Prostate gland (tissue), 2 donors: ENCODE data around the gene KRT77.

Experiments
- POLR2A ChIP-seq: fragments of 450-650 bp; IDR thresholded peaks from one replicate; pipeline ENCODE4 v1.6.1; 2016; ENCODE audit warnings: antibody characterized with exemption, mild to moderate bottlenecking
- POLR2AphosphoS5 ChIP-seq: sonication (generic); formaldehyde crosslinking; IDR thresholded peaks from one replicate; pipeline ENCODE4 v1.6.1; 2017; ENCODE audit warnings: antibody characterized with exemption
- TF ChIP-seq, protein P1 (sequence below), 4 experiments: fragments of 200-600 bp in 2 of 4; fragments of 450-650 bp in 2 of 4; sonication (generic) in 2 of 4; IDR thresholded peaks; 1 replicate in 3 of 4; 2 replicates in 1 of 4; pipeline ENCODE4 v1.5.1; 2016 to 2019; ENCODE audit warnings: antibody characterized with exemption in 4 of 4, mild to moderate bottlenecking in 2 of 4, moderate library complexity in 2 of 4

DNA sequence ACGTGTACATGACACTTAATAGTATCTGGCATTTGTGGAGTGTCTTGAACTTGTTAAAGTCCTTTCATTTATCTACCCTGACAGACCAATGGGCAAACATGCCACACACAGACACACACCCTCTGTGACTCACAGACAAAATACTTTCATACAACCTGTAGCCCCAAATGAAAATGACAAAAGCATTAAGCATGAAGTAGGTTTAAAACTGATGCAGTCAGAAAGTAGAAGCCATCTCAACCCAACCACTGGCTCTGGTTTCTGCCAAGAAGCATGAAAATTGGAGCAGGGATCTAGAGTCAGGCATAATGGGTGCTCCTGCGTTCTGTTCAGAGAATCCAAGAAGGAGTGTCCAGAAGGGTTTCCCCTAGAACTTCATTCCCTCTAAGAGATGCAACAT lies 23.1 kb upstream of the KRT77 start:
- TF ChIP-seq, protein P1, sequence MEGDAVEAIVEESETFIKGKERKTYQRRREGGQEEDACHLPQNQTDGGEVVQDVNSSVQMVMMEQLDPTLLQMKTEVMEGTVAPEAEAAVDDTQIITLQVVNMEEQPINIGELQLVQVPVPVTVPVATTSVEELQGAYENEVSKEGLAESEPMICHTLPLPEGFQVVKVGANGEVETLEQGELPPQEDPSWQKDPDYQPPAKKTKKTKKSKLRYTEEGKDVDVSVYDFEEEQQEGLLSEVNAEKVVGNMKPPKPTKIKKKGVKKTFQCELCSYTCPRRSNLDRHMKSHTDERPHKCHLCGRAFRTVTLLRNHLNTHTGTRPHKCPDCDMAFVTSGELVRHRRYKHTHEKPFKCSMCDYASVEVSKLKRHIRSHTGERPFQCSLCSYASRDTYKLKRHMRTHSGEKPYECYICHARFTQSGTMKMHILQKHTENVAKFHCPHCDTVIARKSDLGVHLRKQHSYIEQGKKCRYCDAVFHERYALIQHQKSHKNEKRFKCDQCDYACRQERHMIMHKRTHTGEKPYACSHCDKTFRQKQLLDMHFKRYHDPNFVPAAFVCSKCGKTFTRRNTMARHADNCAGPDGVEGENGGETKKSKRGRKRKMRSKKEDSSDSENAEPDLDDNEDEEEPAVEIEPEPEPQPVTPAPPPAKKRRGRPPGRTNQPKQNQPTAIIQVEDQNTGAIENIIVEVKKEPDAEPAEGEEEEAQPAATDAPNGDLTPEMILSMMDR (IDR thresholded peaks at IDR 0.05), result no peak
- TF ChIP-seq POLR2A, result no peak
- no peak for TF ChIP-seq POLR2AphosphoS5
